ENCODE results near the gene DYNC1LI1.

DYNC1LI1 gene

DNA sequence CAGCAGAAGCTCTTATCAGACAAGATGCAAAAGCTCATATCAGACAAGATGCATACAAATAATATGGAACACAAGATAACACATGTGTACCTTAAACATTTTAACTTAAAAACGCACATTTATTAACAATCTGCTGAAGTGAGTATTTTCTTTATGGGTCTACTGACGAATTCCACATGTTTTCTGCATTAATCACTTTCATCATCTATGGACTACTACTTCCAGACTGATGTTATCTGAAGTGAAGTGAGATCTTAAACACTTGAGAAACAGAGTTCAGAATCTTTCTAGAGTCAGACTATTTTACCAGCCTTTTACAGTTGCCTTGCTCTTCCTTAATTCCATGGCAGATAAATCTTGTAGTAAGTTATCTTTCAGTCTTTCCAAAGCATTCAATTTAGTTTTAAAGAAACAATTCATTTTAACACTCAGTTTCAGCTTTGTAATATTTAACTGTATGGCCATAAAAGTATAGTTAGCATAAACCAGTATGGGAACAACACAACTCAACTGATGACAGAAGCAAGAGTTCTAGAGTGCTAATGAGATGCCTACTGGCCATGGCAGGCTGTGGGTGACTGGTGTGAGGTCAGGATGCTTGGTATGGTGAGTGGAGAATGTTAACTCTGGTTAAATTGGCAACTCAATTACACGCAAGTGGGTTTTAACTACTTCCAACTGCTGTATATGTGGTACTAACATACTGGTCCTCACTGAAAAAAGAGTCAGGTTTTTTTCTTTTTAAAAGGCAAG is 77.8 kb downstream of the DYNC1LI1 start:
- no peak for DNase-seq (ENCODE audit: low read depth in 2 of 2)

GRCh38 chr3:32488474-32489008 is 82.1 kb downstream of the DYNC1LI1 start:
- DNase-seq (ENCODE audit: low read depth in 2 of 2), result no peak

DNA sequence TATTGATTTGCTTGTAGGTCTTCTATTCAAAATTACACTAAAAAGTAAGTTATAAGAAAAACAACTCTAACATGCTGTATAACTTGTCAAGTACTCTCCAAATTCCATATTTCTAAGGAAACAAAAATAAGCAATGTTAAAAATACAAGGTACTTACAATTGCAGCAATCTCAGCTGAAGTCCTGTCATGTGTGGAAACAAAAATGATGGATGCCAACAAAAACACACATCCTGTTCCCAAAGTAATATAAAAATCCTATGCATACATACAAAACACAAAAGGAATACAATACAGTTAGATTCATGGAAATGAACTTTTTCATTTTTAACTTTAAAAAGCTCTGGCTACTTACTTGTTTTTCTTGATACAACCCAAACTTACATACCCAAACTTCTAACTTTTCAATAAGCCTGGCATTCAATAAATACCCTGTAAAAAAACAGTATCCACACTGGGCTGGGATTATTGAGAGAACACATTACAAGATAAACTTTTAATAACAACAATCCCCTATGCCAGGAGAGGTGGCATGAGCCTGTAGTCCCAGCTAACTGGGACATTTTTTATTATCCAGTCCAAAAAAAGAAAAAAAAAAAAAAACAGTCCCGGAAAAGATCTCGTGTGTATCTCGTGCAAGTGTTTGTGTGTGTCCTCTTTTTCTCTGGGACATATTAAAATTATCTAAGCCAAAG is 82.7 kb downstream of the DYNC1LI1 start:
- no peak for DNase-seq (ENCODE audit: low read depth in 2 of 2)

DNA sequence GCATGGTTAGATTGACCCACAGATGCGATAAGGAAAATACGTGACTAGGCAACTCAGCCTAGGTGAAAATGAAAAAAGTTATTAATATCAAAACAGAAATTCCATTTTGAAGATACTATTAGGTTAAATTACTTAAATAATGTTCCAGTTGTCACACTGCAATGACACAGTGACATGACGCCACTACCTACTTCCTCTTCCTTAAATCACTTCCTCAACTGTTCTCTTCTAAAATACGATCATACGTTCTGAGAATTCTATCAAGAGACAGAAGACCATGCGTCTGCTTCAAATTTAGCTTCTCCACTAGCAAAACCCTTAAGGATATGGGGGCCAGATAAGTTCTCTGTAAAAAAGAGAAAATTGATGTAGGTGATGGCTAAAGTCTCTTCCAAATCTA is 86.2 kb downstream of the DYNC1LI1 start:
- no peak for DNase-seq (ENCODE audit: low read depth in 2 of 2)

- no peak for DNase-seq (ENCODE audit: low read depth in 2 of 2)
These were observed 86.9 kb downstream of the DYNC1LI1 start for GRCh38 chr3:32483772-32484171.

- DNase-seq (ENCODE audit: low read depth in 2 of 2), result no peak
These were observed 88.0 kb downstream of the DYNC1LI1 start for GRCh38 chr3:32482693-32483092.

DNA sequence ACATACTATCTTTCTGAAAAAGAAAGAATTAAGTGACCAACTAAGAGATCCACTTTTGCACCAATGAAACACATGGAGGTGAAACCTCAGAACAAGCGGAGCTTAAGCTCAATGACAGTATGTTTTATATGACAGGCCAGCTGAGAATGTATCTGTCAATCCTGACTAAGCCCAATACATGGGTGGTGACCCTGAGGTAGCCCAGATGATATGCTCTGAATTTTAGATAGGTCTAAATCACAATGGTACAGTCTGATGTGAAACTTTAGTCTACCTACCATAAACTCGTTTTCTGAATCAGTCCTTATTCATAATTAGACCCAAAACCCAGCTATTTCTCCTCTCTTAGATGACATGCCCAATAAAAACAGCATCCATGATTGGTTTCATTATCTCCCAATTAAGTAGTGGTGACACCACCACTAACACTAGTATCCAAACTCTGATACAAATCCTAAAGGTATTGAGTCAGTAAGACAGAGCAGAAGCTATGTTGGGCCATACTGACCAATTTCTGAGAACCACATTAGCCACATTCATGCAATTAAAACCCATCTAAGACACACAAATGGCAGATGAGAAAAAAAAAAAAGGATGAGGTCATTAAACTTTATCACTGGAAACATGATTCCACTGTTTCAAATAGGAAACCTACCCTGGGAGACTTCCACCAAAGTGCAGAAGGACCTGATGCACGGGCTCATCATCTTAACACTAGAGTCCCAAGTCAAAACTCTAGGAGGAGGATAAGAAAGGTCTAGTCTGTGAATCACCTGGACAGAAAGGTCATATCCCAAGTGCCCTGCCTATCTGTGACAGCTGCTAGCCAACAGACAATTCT is 88.6 kb downstream of the DYNC1LI1 start:
- no peak for DNase-seq (ENCODE audit: low read depth in 2 of 2)

DNA sequence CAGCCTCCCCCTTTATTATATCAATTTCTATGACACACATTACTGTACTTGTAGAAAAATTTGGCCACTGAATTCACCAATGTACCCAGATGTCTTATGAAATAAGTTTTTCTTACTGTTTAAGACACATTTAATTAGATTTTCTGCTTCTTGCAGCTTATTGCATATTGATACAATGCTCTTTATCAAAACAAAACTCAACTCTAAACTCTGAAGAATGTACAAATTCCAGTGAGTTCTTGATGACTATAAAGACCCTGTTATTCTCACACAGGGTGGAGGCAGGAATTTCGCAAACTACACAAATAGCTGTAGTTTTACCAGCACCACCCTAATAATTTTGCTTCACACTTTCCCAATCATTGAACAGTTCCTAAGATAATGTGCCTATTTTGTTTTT is 90.1 kb downstream of the DYNC1LI1 start:
- no peak for DNase-seq (ENCODE audit: low read depth in 2 of 2)

Data from stimulated activated CD4-positive, alpha-beta T cell treated with anti-CD3 and anti-CD28 coated beads, Interleukin-12 subunit alpha, Interleukin-12 subunit beta, amount 100 ng/mL, for 24 hours (primary cell).